B cell (primary cell): Measurements from ENCODE around the gene CDHR3. TPM values are rescaled to one million over a fixed set of nuclear protein-coding genes. Genes with fewer than 3 reads are reported as not detected.
"Not testable (repeated sequence)": the region's sequence is repeated elsewhere in the genome, so short reads cannot be mapped to it uniquely, and the experiment has no call there.

ENCODE experiments used
- ATAC-seq: fragments of 200-7000 bp; cut with Tn5 transposase; one replicate; pipeline ENCODE4 v1.10.0; 2021; ENCODE audit warnings: low read depth, mild to moderate bottlenecking, moderate number of reproducible peaks, moderate library complexity
- CTCF ChIA-PET: fragments of 350-600 bp; sonication (Branson Sonifier 250); formaldehyde crosslinking; loops from one replicate; lab custom pipeline; 2021; ENCODE audit warnings: antibody characterized with exemption, inconsistent platforms; lab: Charles Lee
- POLR2A ChIA-PET: fragments of 350-600 bp; sonication (Branson Sonifier 250); formaldehyde crosslinking; loops from one replicate; lab custom pipeline; 2021; ENCODE audit warnings: antibody characterized with exemption; lab: Charles Lee
- DNase-seq: peaks from one replicate; pipeline ENCODE4 v3.0.0; 2013
- H2AFZ ChIP-seq: 2 replicates; pipeline ENCODE4 v1.6.1; 2012; ENCODE audit warnings: mild to moderate bottlenecking, low read depth, low read length; ENCODE audit not compliant: insufficient read depth, poor library complexity, severe bottlenecking
- H3K27ac ChIP-seq, 2 donors: 1 replicate in 1 of 2; 2 replicates in 1 of 2; pipeline ENCODE4 v1.5.1; 2012 to 2013; ENCODE audit warnings: low read length in 2 of 2, mild to moderate bottlenecking in 2 of 2, moderate library complexity in 1 of 2
- H3K27me3 ChIP-seq, 4 experiments: fragments of 200-600 bp in 1 of 4; sonication (generic) in 1 of 4; replicated peaks in 1 of 4; 1 replicate in 2 of 4; 2 replicates in 2 of 4; pipeline versions ENCODE4 v1.6.1 to v1.7.0; 2013 to 2016; ENCODE audit warnings: low read length in 3 of 4, mild to moderate bottlenecking in 2 of 4, mixed read lengths in 1 of 4, moderate library complexity in 1 of 4; ENCODE audit not compliant: insufficient read depth in 4 of 4, control insufficient read depth in 3 of 4; ENCODE audit errors: control extremely low read depth in 1 of 4
- H3K36me3 ChIP-seq, 2 experiments: replicated peaks in 1 of 2; 1 replicate in 1 of 2; 2 replicates in 1 of 2; pipeline versions ENCODE4 v1.6.1 to v1.7.1; 2013; ENCODE audit warnings: low read length in 1 of 2; ENCODE audit not compliant: insufficient read depth in 2 of 2, control insufficient read depth in 1 of 2; ENCODE audit errors: control extremely low read depth in 1 of 2, extremely low read depth in 1 of 2
- H3K4me1 ChIP-seq, 2 donors: fragments of 200-600 bp in 1 of 2; sonication (generic) in 1 of 2; 1 replicate in 1 of 2; 2 replicates in 1 of 2; pipeline versions ENCODE4 v1.5.1 to v1.6.1; 2013 to 2017; ENCODE audit warnings: low read length in 2 of 2; ENCODE audit not compliant: control insufficient read depth in 2 of 2, insufficient read depth in 2 of 2
- H3K4me2 ChIP-seq: replicated peaks from 2 replicates; pipeline ENCODE3; 2012; ENCODE audit warnings: mild to moderate bottlenecking, low read depth, low read length; ENCODE audit not compliant: poor library complexity, severe bottlenecking
- H3K4me3 ChIP-seq, 5 experiments: fragments of 200-600 bp in 1 of 5; sonication (generic) in 1 of 5; 1 replicate in 3 of 5; 2 replicates in 2 of 5; pipeline versions ENCODE4 v1.5.1 to v1.7.0; 2011 to 2016; ENCODE audit warnings: low read length in 4 of 5, mild to moderate bottlenecking in 4 of 5, low read depth in 2 of 5, control low read depth in 1 of 5, moderate library complexity in 1 of 5; ENCODE audit not compliant: insufficient read depth in 1 of 5; ENCODE audit errors: control extremely low read depth in 1 of 5, extremely low read depth in 1 of 5
- H3K79me2 ChIP-seq: fragments of 200-600 bp; sonication (generic); one replicate; pipeline ENCODE4 v1.6.0; 2016; ENCODE audit warnings: low read length; ENCODE audit not compliant: control insufficient read depth, insufficient read depth
- H3K9ac ChIP-seq: fragments of 200-600 bp; sonication (generic); 2 replicates; pipeline ENCODE4 v1.6.1; 2017; ENCODE audit warnings: mild to moderate bottlenecking, low read length, moderate library complexity
- H3K9me3 ChIP-seq, 3 donors: one replicate each; pipeline versions ENCODE4 v1.6.1 to v1.7.1; 2013; ENCODE audit warnings: low read length in 2 of 3; ENCODE audit not compliant: control insufficient read depth in 2 of 3, insufficient read depth in 1 of 3; ENCODE audit errors: control extremely low read depth in 1 of 3
- H4K20me1 ChIP-seq: 2 replicates; pipeline ENCODE4 v1.6.0; 2012; ENCODE audit warnings: mild to moderate bottlenecking, low read length; ENCODE audit not compliant: insufficient read depth, control insufficient read depth, poor library complexity, severe bottlenecking
- H3K27ac Mint-ChIP-seq: one replicate; pipeline ENCODE4 v1.8.0; 2021; ENCODE audit warnings: mixed read lengths
- H3K27me3 Mint-ChIP-seq: one replicate; pipeline ENCODE4 v1.8.0; 2021; ENCODE audit warnings: mixed read lengths
- H3K4me1 Mint-ChIP-seq: one replicate; pipeline ENCODE4 v1.8.0; 2021; ENCODE audit warnings: mixed read lengths
- H3K4me3 Mint-ChIP-seq: one replicate; pipeline ENCODE4 v1.8.0; 2021; ENCODE audit warnings: mixed read lengths
- H3K9me3 Mint-ChIP-seq: one replicate; pipeline ENCODE4 v1.8.0; 2022; ENCODE audit warnings: mixed read lengths; ENCODE audit not compliant: insufficient read depth
- CTCF ChIP-seq: fragments of 200-600 bp; IDR thresholded peaks from one replicate; pipeline ENCODE4 v1.8.0; 2022; ENCODE audit warnings: antibody characterized with exemption, mild to moderate bottlenecking
- EZH2 ChIP-seq: IDR thresholded peaks from 2 replicates; pipeline ENCODE4 v1.6.1; 2012; ENCODE audit warnings: borderline replicate concordance, low read depth, mild to moderate bottlenecking, moderate library complexity, low read length; ENCODE audit not compliant: insufficient read depth, poor library complexity, severe bottlenecking
- WGBS: methylation state at CpG from one replicate; pipeline ENCODE4 v1.1.5; 2013; ENCODE audit warnings: missing lambda C conversion rate; ENCODE audit not compliant: insufficient coverage; 5-methylcytosine and 5-hydroxymethylcytosine counted together
- intact Hi-C: fragments of 100-400 bp; cut with micrococcal nuclease; formaldehyde crosslinking; loops from one replicate; pipeline ENCODE4 v1.10.0; 2022
- polyA plus RNA-seq: library from polyadenylated mRNA; depleted of rRNA; stranded (reverse); fragments of >200 nt; gene quantifications from 2 replicates; pipeline ENCODE4 v1.2.3, GENCODE V29; 2012
- total RNA-seq, 2 donors: library from RNA; stranded (reverse); fragments of 120-200 nt in 1 of 2; gene quantifications; 1 replicate in 1 of 2; 2 replicates in 1 of 2; pipeline versions ENCODE4 v1.2.3 to v1.2.4, GENCODE V29; 2013 to 2022

CDHR3 gene
- total and polyA plus RNA-seq, 2 donors (not counting 1 experiment from before 2014, with no cell fraction given), result 0.34 to 2.6 TPM

DNA sequence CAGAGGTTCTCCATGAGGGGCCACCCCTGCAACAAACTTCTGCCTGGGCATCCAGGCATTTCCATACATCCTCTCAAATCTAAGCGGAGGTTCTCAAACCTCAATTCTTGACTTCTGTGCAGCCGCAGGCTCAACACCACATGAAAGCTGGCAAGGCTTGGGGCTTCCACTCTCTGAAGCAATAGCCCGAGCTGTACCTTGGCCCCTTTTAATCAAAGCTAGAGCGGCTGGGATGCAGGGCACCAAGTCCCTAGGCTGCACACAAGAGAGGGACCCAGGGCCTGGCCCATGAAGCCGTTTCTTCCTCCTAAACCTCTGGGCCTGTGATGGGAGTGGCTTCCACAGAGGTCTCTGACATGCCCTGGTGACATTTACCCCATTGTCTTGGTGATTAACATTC, 43.8 kb downstream of the CDHR3 start:
- H3K79me2 ChIP-seq, result no peaks in the 10 kb centered on the region

GRCh38 chr7:106007796-106008195, 44.7 kb downstream of the CDHR3 start:
- H3K4me2 ChIP-seq, H3K9ac ChIP-seq, H2AFZ ChIP-seq, H3K79me2 ChIP-seq, H3K4me3 Mint-ChIP-seq, H3K27me3 Mint-ChIP-seq, H3K4me3 ChIP-seq, DNase-seq, H3K36me3 ChIP-seq, H3K27ac Mint-ChIP-seq, H3K27me3 ChIP-seq, POLR2A ChIA-PET, H4K20me1 ChIP-seq, ATAC-seq, H3K27ac ChIP-seq: not testable (repeated sequence)
- intact Hi-C loops, result loop anchor here (2.0 kb wide), 1 partner anchor 131 kb away; the partner anchor contains the start of gene ATXN7L1
- H3K9me3 ChIP-seq, result peaks cover 0 to 24% (median 11%) of the 10 kb centered on the region in 3 donors
- H3K4me1 ChIP-seq, result peaks cover 17 to 18% of the 10 kb centered on the region in 2 donors
- peaks cover 18% of the 10 kb centered on the region for H3K4me1 Mint-ChIP-seq
- WGBS, result 90% methylated on average over 2 of the region's 3 CpGs
- CTCF ChIA-PET, result interaction anchor here (0.6 to 6.8 kb wide), 15 partner anchors 10 to 728 kb away, joined by 3 to 38 read pairs (median 4); partner anchors contain the start of gene ATXN7L1
- H3K9me3 Mint-ChIP-seq, result peaks cover 11% of the 10 kb centered on the region

More for the DNA sequence above, 43.8 kb downstream of the CDHR3 start:
- ChIA-PET CTCF (interaction anchor here (1.0 to 6.8 kb wide), 6 partner anchors 159 to 353 kb away, joined by 3 to 38 read pairs (median 4); no protein-coding TSS in a partner anchor), POLR2A (no interaction called here)
- Histone ChIP-seq H3K4me3 (no peak overlapping the region), H3K4me2 (no peak overlapping the region), H4K20me1 (no peaks in the 10 kb centered on the region), H3K36me3 (no peaks in the 10 kb centered on the region), H3K4me1 (peaks cover 17 to 18% of the 10 kb centered on the region in 2 donors), H3K27me3 (peaks cover 0 to 4% (median 0%) of the 10 kb centered on the region in 4 experiments), H3K9me3 (peaks cover 0 to 24% (median 11%) of the 10 kb centered on the region in 3 donors), H2AFZ (no peak overlapping the region), H3K9ac (no peak overlapping the region), H3K27ac (no peak overlapping the region)
- H3K27ac Mint-ChIP-seq, result no peak overlapping the region
- DNase-seq (no peak), ATAC-seq (no peak)
- peaks cover 4% of the 10 kb centered on the region for H3K27me3 Mint-ChIP-seq
- peaks cover 18% of the 10 kb centered on the region for H3K4me1 Mint-ChIP-seq
- peaks cover 11% of the 10 kb centered on the region for H3K9me3 Mint-ChIP-seq
- intact Hi-C loops, result no loop called here
- 98% methylated on average over 4 of the region's 5 CpGs for WGBS
- TF ChIP-seq CTCF (no peak), EZH2 (no peak)
- no peak overlapping the region for H3K4me3 Mint-ChIP-seq
